HG03439 (cell line): ENCODE measurements around the gene TFEB.

ENCODE experiments used
- ATAC-seq: cut with Tn5 transposase; IDR thresholded peaks from one replicate; pipeline ENCODE4 v1.9.1; 2021; ENCODE audit warnings: mild to moderate bottlenecking, moderate library complexity; ENCODE audit not compliant: unreplicated experiment

Gene TFEB

DNA sequence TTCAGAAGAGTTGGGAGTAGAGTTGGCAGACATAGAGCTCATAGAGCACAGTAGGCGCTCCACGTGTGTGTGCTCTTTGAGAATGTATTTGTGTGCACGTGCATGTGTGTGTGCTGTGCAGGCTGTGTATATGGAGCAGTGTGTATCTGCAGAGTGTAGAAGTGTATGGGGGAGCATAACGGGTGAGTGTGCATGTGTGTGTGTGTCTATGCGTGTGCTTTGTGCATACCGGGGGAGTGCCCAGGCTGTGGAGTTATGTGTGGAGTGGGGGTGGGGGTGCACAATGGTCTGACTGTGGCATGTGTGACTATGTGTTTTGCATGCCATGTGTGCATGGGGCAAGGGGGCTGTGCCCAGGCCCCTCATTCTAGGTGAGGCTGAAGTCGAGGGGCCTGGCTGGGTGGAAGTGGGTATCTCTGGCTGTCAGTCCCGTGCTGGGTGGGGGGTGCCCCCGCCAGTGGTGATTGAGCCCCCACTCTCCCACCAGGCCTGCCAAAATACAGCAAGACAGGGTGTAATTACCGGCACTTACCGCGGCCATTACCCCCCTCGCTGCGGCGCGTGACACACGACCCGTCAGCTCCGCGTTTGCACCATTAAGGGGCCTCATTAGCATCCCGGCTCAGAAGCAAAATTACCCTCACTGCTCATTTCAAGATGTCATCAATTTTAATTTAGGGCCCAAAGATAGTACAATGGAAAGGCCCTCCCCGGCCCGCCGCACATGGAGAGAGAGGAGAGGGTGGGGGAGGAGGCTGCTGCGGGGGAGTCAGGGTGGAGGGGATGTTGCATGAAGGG, 58.1 kb downstream of the TFEB start:
- no peak for ATAC-seq

DNA sequence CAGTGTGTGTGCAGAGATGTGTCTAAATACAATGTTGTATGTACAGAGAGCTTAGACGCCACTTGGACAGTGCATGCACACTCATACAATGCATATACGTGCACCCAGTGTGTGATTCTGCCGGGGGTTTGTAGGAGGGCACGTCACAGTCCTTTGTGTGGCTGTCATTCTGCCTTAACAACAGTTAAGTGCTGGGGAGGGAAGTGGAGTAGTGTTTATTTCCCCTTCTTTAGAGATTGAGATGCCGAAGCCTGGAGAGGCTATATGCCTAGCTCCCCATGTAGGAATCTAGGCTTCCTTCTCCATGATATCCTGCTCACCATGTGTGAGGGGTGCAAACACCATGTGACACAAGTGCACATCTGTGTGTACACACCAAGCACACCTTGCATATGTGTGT, 59.0 kb downstream of the TFEB start:
- no peak for ATAC-seq

DNA sequence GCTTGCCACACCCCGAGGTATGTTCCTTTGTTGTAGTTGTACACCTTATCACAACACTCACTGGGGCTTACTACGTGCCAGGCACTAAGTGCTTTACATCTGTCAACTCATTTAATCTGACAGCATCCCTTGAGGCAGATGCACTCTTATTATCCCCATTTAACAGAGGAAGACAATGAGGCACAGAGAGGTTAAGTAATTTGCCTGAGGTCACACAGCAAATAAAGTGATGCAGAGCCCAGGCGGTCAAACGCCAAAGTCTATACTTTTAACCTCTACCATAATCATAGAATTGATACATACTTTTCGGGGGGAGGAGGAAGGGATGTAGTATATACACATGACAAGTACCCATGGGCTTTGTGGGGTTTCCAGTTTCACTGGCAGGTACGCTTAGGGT, 59.4 kb downstream of the TFEB start:
- no peak for ATAC-seq

DNA sequence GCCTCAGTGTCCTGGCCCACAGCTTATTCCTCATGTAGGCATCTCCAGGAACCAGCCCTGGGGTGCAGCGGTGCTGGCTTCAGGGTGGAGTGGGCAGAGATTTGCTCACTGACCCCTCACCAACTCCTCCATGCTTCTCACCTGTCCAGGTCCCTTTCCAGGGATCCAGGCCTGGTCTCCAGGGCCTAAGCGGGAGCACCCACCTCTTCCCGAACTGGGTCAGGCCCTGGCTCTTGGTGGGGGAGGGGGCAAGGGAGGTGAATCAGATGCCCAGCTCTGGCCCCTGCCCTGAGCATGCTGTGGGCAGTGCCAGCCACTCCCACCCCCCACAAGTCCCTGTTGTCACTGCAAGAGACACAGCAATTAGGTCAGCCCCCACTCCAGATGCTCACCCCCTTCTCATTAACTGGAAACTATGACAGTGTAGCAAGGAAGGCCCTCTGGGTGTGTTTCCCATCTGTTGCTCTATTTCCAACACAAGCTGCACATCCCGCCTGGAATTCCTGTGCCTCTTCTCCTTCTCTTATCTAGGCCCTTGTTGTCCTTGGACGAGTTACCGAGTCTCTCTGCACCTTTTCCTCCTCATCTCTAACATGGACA, 60.1 kb downstream of the TFEB start:
- no peak for ATAC-seq

DNA sequence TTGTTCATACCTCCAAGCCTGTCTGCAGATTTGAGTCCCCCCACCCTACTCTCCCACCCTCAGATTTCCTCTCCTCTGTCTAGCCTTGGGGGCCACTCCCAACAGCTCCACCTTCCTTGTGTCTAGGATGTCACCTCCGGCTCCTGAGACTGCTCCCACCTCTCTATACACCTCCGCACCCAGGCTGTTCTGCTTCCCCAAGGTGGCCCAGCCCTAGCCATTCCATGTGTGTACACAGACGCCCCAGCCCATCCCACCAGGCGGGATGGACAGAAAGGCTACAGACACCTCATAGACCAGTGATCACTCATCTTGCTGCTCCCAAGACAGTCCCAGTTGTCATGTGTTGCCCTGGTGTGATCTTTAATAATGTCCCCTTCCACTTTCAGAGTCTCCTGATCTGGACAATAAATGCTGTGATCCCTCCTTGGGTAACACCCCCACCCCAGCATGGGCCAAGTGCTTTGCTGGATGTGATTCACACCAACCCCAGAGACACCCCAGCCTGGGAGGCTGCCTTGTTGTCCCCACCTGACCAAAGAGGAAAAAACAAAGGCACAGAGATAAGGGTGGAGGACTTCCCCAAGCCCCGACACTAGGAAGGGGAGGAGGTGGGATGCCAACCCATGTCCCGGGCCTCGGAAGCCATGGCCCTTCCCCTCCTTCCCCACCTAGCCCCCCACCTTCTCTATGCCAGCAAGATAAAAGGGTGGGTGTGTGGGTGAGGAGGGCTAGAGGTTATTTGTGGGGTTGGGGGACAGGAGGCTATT, 61.0 kb downstream of the TFEB start:
- ATAC-seq, result no peak

DNA sequence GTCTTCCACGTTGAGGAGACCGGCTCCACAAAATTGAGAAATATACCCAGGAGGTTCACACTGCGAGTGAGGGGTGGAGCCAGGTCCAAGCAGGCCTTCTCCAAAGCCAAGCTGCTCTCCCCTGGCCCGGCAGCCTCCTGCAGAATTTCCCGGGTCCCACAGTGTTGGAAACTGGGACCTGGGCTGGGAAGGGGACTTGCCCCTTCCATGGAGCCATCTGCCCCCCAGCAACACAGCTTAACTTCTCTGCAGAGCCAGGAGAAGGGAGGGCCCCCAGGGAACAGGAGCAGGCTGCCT, 61.8 kb downstream of the TFEB start:
- no peak for ATAC-seq

DNA sequence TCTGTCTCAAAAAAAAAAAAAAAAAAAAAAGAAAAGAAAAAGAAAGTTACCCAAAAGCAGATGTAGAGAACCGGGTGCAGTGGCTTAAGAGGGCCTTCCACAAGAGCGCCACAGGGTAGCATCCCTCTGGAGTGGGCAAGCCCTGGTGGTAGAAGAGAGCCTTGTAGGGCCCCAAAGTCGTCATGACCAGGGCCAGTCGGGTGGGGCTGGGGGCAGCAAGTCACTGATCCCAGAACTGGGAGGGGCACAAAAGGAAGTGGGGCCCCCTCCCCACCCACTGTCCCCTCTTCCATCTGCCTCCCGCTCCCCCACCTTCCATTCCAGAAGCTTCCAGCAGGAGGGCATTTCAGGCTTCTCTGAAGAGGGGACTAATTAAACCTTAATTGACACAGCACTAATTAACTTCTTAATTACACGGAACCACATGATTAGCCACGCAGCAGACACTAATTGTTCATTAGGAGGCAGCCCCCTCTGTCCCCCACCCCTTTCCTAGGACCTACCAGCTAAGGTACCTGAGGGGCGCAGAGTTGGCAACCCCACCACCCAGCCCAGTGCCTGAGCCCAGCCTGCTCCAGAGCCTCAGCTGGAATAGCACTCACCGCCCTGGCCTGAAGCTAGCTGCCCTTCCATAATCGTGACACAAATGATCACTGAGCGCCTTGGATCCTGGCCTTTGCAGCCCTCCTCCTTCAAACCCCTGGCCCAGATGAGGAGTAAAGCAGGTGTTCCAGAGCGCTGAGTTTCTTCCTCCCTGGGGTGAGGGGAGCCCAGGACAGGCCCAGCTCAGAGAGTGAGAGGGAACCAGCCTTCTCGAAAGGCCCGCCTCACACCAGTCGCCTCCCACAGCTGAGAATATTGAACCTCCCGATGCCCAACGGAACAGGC, 62.3 kb downstream of the TFEB start:
- no peak for ATAC-seq

DNA sequence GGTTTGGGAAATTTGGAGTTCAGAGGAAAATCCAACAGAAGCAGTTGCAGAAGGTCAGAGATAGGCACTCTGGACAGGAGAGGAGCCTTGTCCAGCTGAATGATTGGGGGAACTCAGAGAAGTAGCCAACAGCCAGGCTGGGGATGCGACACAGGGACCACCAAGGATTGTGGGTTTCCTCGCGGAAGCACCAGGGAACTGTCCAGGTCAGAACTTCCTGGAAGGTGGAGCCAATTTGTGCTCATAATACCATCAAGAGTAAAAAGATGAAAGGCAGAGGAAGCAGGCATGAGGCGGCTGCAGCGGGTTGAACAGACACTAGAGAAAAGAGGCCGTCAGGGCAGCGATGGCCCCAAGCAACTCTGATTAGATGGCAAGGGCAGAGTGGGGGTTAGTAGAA, 63.4 kb downstream of the TFEB start:
- ATAC-seq, result no peak

DNA sequence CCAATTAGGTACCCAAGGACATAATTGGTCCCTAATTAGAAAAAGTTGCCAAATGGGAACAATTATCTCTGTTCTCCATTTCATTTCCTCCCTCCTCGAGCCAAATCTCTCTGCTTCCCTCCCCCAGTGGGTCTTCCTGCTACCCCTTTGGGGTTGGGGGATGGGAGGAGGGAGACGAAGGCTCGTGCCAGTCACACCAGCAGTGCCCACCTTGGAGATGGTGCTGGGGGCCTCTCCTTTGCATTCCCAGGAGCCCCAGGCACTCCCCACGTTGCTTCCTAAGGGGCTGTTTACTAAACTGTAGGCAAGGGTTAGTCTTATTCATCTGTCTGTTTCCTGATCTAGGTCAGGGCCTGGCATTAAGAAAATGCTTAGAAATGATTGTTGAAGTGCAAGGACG, 64.0 kb downstream of the TFEB start:
- ATAC-seq, result no peak

DNA sequence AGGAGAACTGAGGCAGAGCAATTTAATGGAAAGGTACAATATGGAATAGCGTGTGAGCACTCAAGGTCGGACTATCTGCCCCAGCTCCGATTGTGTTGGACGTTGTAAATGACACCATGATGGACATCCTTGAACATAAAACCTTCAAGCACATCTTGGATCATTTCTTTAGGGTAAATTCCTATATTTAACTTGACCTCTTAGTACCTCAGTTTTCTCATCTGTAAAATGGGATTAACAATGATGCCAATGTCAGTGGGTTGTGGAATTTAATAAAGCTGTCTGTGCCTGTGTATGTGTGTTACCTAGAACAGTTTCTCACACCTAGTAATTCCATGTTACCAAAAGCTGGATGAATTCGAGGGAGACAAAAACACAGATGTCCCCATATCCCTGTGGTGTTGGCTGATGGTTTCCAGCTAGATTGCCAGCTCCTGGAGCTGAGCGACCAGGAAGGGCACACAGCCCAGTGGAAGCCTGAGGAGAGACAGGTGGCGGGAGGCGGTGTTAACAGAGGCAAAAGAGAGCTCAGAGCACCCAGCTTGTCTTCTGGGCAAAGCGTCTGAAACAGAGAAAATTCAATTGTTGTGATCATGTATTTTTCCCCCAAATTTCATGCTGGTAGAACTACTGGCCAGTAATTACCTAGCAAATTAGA, 64.6 kb downstream of the TFEB start:
- ATAC-seq, result no peak

DNA sequence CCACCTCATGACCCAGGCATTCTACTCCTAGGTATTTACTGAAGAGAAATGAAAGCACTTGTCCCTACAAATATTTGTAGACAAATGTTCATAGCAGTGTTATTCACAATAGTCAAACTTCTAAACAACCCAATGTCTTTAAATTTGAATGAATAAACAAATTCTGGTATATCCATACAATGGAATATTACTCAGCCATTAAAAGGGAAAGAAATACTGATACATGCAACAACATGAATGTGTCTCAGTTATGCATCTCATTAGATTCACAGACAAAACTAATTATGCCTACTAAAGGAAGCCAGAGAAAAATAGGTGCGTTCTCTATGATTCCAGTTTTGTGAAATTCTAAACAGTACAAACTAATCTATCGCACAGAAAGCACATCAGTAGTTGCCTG, 66.4 kb downstream of the TFEB start:
- no peak for ATAC-seq

DNA sequence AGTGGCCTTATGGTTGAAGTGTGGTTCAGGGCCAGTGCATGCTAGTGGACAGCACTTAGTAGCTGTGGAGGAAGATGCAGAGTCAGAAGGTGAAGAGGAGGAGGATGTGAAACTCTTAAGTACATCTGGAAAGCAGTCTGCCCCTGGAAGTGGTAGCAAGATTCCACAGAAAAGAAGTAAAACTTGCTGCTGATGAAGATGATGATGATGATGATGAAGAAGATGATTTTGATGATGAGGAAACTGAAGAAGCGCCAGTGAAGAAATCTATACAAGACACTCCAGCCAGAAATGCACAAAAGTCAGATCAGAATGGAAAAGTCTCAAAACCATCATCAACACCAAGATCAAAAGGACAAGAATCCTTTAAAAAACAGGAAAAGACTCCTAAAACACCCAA, 68.2 kb downstream of the TFEB start:
- ATAC-seq, result no peak

DNA sequence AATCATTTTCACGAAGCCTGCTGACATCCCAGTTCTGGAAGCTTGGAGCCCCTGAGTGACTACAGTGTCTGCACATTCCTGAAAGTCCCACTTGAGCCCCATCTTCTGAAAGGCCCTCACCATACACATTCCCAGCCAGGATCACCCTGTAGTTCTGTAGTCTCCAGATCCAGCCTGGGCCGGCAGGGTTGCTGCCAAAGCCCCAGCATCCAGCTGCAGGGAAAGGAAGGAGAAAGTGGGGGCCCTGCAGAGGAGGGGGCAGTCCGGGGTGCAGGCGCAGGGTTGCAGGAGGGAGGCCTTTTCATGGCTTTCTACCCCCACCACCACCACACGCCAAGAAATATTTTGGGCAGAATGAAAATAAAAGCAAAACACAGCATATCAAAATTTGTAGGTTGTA, 71.1 kb downstream of the TFEB start:
- no peak for ATAC-seq

DNA sequence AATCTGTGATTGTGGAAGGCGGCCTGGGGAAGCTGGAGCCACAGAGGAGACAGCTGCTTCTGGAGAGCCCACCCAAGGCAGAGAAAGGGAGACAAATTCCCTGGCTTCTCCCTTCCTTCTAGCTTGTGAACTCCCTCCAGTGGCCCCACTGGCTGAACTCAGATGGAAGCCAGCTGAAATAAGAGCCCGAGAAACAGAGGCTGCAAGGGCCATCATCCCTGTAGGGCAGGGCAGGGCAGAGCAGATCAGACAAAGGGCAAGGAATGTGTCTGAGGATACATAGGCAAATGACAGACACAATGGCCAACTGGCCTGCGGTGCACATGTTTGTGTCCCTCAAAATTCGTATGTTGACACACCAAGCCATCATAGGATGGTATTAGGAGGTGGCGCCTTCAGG, 71.8 kb downstream of the TFEB start:
- no peak for ATAC-seq

DNA sequence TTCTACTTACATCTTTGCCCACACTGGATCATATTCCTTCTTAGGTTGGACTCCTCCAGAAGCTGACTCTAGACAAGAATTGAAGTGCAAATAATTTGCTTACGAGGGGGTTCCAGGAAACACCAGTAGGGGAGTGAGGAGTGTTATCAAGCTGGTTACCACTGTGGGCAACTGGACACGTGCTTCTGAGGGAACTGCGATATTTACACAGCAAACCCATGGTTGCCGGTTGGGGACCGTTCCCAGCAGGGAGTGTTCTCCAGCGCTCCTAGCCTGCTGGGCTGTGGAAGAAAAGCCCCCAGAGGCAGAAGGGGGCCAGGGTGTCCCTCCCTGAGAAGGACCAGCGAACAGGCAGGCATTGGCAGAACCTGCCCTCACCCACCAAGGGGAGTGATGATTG, 75.5 kb downstream of the TFEB start:
- no peak for ATAC-seq

DNA sequence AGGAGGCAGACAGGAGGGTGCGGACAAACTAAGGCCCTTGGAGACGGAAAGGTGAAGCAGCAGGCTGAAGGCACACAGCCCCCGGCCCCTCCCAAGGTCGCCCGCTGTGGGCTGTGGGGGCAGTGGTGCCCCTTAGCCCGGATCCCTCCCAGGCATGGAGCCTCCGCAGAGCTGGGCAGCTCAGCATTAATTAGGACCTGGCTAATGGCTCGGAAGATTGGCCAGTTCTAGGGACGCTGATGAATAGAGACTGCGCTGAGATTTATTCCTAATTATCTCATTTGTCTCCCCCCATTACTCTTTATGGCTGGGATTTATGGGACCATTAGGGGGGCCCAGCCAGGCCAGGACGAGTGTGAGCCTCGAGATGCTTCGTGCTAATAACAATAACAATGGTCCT, 76.8 kb downstream of the TFEB start:
- ATAC-seq, result no peak

DNA sequence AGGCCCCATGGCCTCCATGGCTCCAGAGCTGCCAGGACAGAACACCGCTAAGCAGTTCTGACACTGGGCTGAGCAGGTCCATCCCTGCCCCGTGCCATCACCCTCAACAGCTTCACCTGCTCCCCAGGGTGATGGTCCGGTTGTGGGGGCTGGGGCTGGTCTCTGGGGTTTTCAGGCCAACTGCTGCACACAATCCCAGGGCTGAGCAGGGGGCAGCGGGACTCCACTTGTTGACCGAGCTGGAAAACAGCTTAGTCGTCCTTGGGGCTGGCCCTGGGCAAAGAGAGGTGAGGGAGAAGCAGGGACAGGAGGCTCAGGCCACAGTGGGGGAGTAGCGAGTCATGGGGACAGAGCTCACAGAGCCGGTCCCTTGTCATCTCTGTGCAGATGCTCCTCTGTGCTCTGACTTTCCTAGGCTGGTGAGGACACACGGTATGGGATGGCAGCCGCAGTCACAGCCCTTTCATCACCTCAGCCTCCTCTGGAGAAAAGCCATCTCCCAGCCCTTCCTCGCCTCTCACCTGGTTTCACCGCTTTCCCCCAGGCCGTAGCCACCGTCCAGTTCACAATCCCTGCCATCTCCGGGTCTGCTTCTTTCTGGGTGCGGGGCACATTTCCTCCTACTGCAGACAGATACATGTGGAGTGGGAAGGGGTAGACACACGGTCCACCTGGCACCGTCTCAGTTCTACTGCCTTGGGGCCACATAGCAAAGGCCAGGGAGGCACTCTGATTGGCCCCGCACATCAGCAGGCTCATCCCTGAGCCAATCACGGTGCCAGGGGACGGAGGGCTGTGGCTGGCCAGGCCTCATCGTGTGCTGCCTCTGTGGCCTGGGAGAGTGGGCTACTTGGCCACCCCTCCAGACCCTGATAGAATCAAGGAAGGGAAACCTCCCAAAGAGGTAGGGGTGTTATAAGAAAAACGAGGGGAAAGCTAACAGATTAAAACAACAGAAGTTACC, 78.0 kb downstream of the TFEB start:
- ATAC-seq, result no peak

DNA sequence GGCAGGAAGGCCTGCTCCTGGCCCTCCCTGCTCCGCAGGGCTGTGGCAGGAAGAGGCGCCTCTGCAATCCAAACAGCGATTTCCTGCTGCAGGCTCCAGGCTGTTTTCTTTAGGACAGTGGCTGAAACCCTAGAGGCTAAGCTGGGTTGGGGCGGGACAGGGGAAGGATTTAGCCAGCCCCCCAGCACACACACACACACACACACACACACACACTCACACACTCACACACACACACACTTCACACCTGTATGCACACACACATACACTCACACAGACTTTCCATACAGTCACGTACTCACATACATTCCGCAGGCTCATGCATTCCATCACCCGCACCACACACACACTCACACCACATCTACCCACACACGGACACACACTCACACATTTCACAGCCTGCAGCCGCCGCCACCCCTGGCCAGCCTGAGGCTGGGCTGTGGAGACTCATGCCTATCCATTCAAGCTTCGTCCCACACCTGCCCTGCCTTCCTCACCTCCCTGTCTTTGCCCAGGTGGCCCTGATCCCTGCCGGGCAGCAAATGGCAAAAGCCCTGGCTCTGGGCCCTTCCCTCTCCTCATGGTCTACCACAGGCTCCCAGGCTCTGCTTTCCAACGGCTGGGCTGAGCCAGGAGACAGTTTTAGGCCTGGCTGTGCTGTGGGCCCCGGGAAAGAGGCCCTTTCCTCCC, 79.3 kb downstream of the TFEB start:
- ATAC-seq, result no peak

DNA sequence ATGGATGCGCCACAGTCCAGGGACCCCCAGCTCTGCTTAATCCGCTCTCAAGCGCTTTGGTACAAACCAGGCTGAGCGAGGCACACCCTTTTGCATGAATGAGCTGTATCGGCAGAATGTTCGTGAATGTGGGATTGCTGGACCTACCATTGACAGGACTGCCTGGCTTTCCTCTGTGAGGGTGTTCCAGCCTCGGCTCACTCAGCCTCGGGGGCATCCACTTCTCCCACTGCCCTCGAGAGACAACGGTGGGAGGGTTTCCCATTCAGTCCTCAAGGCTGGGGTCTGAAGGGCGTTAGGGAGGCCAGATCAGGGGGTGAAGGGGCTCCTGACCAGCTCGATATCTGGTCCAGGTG, 79.8 kb downstream of the TFEB start:
- ATAC-seq, result no peak
